ENCODE results near the gene OGFR. TPM values are rescaled to one million over a fixed set of nuclear protein-coding genes. Genes with fewer than 3 reads are reported as not detected.

The OGFR gene
- total RNA-seq, 1 experiment from 2014 or later, result 78.9 TPM

DNA sequence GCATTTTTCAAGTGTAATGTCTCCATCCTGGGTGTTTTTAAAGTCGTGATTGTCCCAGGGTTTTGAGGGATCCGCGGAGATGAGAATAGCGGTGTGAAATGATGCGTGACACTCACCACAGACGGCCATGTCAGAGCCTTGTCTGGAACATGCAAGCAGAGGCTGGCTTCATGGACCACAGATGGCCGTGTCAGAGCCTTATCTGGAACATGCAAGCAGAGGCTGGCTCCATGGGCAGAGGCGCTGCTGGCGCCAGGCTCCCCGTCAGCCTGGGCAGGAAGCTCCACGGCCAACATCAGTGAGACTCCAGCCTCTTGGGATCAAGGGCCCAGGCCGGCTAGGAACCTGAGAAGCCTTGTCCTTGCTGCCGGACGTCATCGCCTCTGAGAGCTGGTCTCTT lies 16.0 kb upstream of the OGFR start:
- Histone ChIP-seq H3K9me2 (replicated peaks; ENCODE audit: low read length) (no peaks in the 10 kb centered on the region), H3K9ac (ENCODE audit: low read length) (no peak overlapping the region), H3F3A (ENCODE audit: low read length, unreplicated experiment) (no peaks in the 10 kb centered on the region), H3K27me3 (ENCODE audit: low read length) (no peaks in the 10 kb centered on the region), H2AFZ (ENCODE audit: low read length) (no peak overlapping the region), H3K27ac (ENCODE audit: low read length) (no peak overlapping the region), H3K4me3 (ENCODE audit: low read length) (no peak overlapping the region), H3K4me2 (ENCODE audit: low read length) (no peak overlapping the region), H3K36me3 (ENCODE audit: low read depth, low read length) (no peaks in the 10 kb centered on the region), H3K9me3 (ENCODE audit: low read length) (no peaks in the 10 kb centered on the region), H3K4me1 (ENCODE audit: insufficient read depth, low read length) (peaks cover 17% of the 10 kb centered on the region), H4K20me1 (ENCODE audit: low read length) (no peaks in the 10 kb centered on the region), H3K79me2 (ENCODE audit: low read length) (no peaks in the 10 kb centered on the region)
- no peak for DNase-seq
- ChIA-PET CTCF (no interaction called here), POLR2A (ENCODE audit: unreplicated experiment) (no interaction called here)
- no TSS peak for BruUV-seq (replicated peaks)
- intact Hi-C loops (cut with micrococcal nuclease), result no loop called here
- no peak for TF ChIP-seq EZH2phosphoT487 (IDR thresholded peaks at IDR 0.05; ENCODE audit: borderline replicate concordance, low read length)
- no peak for TF ChIP-seq CTCF (conservative IDR thresholded peaks at IDR 0.05; ENCODE audit: low read depth, low read length)
- TF ChIP-seq EZH2 (IDR thresholded peaks at IDR 0.05; ENCODE audit: low read length, unreplicated experiment), result no peak
- ATAC-seq, result no peak

- no peak for ATAC-seq
Observed at GRCh38 chr20:62790075-62790474, 14.6 kb upstream of the OGFR start.

More at GRCh38 chr20:62790075-62790474, 14.6 kb upstream of the OGFR start:
- Histone ChIP-seq H3K9me3 (ENCODE audit: low read length) (no peaks in the 10 kb centered on the region), H2AFZ (ENCODE audit: low read length) (no peak overlapping the region), H3K9me2 (replicated peaks; ENCODE audit: low read length) (no peaks in the 10 kb centered on the region), H3K4me3 (ENCODE audit: low read length) (no peak overlapping the region), H3K4me2 (ENCODE audit: low read length) (no peak overlapping the region), H3K9ac (ENCODE audit: low read length) (no peak overlapping the region), H3K27me3 (ENCODE audit: low read length) (no peaks in the 10 kb centered on the region), H3F3A (ENCODE audit: low read length, unreplicated experiment) (no peaks in the 10 kb centered on the region), H4K20me1 (ENCODE audit: low read length) (no peaks in the 10 kb centered on the region), H3K36me3 (ENCODE audit: low read depth, low read length) (no peaks in the 10 kb centered on the region), H3K4me1 (ENCODE audit: insufficient read depth, low read length) (peaks cover 27% of the 10 kb centered on the region), H3K79me2 (ENCODE audit: low read length) (no peaks in the 10 kb centered on the region), H3K27ac (ENCODE audit: low read length) (no peak overlapping the region)
- CTCF ChIA-PET, result no interaction called here
- DNase-seq, result no peak
- no TSS peak for BruUV-seq (replicated peaks)
- intact Hi-C loops (cut with micrococcal nuclease), result loop anchor here (5.0 to 10.0 kb wide), 5 partner anchors 53 to 405 kb away; partner anchors contain the start of gene RPS21
- no peak for TF ChIP-seq CTCF (conservative IDR thresholded peaks at IDR 0.05; ENCODE audit: low read depth, low read length)
- TF ChIP-seq EZH2 (IDR thresholded peaks at IDR 0.05; ENCODE audit: low read length, unreplicated experiment), result no peak
- TF ChIP-seq EZH2phosphoT487 (IDR thresholded peaks at IDR 0.05; ENCODE audit: borderline replicate concordance, low read length), result no peak
- POLR2A ChIA-PET (ENCODE audit: unreplicated experiment), result no interaction called here

Data from PC-3 (cell line).